ENCODE data around the gene CST4.

Gene CST4

DNA sequence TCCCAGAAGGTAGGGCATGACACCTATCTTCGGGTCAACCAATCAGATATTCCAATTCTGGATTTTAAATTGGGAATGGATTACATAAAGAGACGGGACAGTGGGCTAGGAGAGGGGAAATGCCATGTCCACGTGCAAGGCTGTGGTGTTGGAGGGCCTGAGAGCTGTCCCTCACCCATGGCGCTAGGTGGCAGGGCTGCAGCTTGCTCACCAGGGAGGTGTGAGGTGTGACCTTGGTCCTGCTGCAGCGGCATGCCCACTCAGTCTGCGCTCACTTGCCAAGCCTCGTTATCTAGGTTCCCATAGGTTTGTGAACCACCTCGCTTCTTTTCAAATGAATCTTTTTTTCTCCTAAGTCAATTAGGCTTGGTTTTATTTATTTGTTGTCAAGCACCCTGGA lies 31.6 kb downstream of the CST4 start:
- TF ChIP-seq, protein P1, sequence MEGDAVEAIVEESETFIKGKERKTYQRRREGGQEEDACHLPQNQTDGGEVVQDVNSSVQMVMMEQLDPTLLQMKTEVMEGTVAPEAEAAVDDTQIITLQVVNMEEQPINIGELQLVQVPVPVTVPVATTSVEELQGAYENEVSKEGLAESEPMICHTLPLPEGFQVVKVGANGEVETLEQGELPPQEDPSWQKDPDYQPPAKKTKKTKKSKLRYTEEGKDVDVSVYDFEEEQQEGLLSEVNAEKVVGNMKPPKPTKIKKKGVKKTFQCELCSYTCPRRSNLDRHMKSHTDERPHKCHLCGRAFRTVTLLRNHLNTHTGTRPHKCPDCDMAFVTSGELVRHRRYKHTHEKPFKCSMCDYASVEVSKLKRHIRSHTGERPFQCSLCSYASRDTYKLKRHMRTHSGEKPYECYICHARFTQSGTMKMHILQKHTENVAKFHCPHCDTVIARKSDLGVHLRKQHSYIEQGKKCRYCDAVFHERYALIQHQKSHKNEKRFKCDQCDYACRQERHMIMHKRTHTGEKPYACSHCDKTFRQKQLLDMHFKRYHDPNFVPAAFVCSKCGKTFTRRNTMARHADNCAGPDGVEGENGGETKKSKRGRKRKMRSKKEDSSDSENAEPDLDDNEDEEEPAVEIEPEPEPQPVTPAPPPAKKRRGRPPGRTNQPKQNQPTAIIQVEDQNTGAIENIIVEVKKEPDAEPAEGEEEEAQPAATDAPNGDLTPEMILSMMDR (IDR thresholded peaks at IDR 0.05; ENCODE audit: low read depth, low read length), result no peak

DNA sequence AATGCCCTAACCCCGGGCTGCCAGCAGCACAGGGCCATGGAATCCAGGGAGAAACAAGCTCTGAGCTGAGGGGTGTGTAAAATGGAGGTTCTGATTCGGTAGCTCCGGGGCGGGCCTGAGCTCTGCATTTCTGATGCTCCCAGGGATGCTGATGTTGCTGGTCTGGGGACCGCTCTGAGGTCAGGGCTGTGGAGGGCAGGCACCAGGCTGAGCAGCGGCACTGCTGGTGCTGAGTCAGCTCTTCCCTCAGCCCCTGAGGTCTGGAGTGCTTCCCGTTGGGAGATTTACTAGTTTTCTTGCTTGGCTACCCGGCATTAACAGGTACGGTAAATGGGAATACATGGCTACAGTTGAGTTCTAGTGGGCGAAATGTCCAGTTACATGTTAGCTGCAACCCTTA lies 32.5 kb downstream of the CST4 start:
- TF ChIP-seq, protein P1 (IDR thresholded peaks at IDR 0.05; ENCODE audit: low read depth, low read length), result no peak
- no peak for DNase-seq (ENCODE audit: extremely low read depth, low read depth)

More for the DNA sequence above, 31.6 kb downstream of the CST4 start:
- DNase-seq (ENCODE audit: extremely low read depth, low read depth), result no peak

DNA sequence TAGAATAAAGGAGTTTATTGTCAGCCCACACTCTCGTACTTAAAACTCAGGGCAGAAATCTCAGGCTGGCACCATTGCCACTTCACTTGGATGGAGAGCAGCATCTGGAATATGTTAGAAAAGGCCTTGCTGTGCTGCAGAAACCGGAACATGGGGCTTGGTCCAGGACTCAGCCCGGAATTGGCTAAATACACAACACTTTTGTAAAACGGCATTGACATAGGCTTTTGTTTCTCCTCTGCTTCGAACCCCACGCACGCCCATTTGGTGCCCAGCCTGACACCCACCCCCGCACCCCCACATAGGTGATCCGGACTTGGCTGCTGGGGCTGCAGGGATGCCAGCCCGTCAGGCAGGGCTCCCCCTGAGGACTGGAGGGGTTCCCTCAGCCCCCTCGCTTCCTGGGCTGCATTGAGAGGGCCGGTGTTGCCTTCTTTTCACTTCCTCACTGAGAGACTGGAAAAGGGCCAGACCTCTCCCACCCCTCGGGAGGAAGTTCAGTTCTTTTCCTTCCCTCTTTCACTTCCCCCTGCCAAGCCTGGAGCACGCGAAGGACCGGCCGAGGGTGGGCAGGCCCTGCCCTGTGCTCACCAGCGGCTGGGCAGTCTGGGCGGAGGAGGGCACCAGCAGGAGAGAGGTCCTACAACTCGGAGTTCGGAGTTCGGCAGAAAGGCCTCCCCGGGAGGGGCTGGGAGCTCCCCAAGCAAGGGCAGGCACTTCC lies 33.2 kb downstream of the CST4 start:
- no peak for DNase-seq (ENCODE audit: extremely low read depth, low read depth)
- TF ChIP-seq, protein P1 (IDR thresholded peaks at IDR 0.05; ENCODE audit: low read depth, low read length), result no peak

DNA sequence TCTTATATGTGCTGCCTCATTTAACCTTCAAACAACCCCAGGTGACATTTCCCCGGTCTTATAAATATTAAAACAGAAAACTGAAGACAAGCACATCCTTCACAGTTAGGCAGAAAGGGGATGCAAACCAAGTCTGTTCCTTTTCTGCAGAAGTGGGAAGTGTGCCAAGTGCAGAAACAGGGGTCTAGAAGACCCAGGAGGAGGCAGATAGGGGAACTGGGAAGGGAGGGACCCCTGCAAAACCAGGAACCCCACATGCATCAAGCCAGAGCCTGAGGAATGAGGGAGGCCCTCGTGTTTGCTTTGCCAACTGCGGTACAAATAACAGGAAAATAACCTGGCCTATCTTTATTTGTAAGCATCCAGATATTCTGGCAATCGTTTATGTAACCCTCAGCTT lies 34.1 kb downstream of the CST4 start:
- DNase-seq (ENCODE audit: extremely low read depth, low read depth), result no peak
- TF ChIP-seq, protein P1 (IDR thresholded peaks at IDR 0.05; ENCODE audit: low read depth, low read length), result no peak

DNA sequence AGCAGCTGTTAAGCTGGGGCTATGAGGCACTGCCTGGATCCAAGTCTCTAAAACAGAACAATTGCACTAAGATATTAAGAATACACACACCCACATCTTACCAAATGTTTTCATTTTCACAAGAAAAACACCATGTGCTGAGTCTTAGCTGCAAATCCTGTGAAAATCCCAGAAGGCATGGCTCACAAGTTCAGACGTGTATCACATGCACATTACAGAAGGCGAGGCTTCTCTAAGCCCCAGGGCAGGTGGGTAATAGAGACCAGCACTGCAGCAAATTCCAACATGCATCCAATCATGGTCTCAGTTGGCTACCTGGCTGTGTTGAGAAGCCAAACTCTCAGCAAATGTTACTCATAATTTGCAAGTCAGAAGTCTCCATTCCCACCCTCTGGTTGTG lies 34.8 kb downstream of the CST4 start:
- DNase-seq (ENCODE audit: extremely low read depth, low read depth), result no peak
- TF ChIP-seq, protein P1 (IDR thresholded peaks at IDR 0.05; ENCODE audit: low read depth, low read length), result no peak

DNA sequence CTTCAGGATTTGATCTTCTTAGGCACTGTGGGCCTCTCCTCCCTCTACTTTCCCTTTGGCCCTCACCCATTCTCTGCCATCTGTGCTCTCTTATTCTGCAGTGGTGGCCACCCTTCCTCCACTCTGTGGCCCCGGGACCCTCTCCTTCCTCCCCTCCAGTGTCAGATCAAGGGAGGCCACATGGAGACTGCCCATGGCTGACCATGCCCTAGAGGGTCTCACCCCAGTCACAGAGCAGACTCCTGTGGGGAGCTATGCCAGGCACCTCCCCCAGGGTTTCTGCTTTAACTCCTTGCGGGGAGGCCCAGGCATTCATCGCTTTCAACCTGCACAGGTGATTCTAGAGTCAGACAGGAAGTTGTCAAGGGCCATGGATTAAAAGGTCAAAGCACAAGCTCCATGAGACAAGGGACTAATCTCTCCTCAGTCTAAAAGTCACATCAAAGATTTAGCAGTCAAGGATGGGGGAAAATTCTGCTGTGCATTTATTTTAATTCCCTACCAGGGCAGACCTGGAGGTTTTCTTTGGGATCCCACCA lies 35.4 kb downstream of the CST4 start:
- no peak for DNase-seq (ENCODE audit: extremely low read depth, low read depth)
- TF ChIP-seq, protein P1 (IDR thresholded peaks at IDR 0.05; ENCODE audit: low read depth, low read length), result no peak

DNA sequence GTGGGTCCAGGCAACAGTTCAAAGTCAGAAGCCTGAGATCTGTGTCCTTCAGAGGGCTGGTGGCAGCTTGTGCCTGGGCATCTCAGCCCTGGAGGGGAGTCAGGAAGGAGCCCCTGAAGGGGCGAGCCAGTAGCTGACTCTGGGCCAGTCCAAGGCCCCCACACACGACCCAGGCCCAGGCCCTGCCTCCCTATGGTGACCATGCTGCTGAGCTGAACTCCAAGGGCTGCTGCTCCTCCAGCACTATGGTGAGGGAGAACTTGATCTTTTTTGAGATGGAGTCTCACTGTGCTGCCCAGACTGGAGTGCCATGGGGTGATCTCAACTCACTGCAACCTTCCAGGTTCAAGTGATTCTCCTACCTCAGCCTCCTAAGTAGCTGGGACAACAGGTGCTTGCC lies 35.9 kb downstream of the CST4 start:
- TF ChIP-seq, protein P1 (IDR thresholded peaks at IDR 0.05; ENCODE audit: low read depth, low read length), result no peak

More for the DNA sequence above, 35.9 kb downstream of the CST4 start:
- no peak for DNase-seq (ENCODE audit: extremely low read depth, low read depth)
